Measurements from ENCODE around the gene ZKSCAN3.
A peak's percentile ranks its signal among the peaks of the same experiment; 100 is the strongest.

ZKSCAN3 gene

DNA sequence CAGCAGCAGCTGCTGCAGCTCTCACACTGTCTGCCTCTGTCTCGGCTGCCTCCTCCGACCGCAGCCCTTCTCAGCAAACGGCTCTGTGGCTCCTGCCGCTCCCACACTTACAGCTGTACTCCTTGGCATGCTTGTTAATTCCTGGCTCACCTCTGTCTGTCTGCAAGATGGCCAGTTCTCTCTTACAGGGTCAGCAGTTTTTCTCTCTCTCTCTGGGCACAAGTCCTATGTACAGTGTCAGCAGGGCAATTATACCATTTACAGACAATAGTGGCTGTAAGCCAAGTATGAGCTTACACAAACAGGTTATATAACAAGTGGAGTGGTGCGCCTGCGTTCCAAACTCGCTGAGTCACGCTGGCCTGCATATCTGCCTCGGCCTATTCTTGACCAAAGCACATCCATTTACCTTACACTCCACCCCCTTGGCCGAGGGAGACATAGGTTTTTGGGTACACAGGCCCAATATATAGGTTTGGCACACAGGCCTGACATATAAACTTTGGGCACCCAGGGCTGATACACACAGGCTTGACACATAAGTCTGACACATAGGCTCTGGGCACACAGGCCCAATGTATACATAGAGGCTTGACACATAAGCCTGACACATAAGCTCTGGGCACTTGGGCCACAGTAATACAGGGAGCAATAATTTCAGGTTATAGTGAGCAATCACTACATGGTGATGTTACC lies 4.4 kb downstream of the ZKSCAN3 start:
- no peak overlapping the region for H3K56ac ChIP-seq (ENCODE audit: low read length)
- WGBS (ENCODE audit: extremely low coverage, insufficient coverage, low lambda C conversion rate): no CpG with 5 or more reads among the region's 11 CpGs

DNA sequence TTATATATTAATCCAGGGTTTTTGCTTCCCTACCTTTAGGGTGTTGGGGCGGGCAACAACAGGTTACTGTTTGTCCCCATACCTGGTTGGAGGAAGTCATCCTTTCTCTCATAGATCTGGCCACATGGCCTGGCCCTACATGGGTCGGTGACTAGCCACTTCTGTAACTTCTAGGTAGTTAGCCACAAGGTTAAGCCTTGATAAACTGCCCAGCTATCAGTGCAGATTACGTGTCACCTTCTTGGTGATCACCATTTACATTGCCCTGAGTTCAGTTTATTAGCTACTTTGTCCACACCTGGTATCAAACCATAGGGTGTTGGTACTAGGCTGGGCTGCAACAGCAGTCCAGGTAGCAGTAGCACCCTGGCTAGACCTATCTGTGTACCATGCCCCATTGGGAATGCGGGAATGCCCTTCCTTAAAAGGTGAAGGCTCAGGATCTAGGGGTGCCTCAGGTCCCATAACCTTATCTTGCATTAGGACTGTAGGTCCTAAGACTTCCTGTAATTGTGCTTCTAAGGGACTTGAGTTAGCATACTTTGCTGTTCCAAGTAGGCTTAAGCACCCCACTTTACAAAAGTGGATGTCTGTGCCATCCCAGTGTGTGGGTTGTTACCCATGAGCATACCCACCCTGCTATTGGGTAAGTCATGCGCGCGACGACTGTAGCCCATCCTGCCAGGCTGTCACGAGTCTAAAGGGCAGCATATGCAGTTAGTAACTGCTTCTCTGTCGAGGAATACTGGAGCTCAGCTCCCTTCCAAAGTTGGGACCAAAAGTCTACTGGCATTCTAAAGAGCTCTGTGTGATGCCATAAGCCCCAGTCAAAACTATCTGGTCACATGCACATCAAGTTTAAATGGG lies 5.2 kb downstream of the ZKSCAN3 start:
- Histone ChIP-seq H3K4me3 (ENCODE audit: low read length) (no peak overlapping the region), H3K56ac (ENCODE audit: low read length) (no peak overlapping the region)

More for the DNA sequence above, 4.4 kb downstream of the ZKSCAN3 start:
- H3K4me1 ChIP-seq (ENCODE audit: control insufficient read depth, low read depth, low read length): peaks cover 4% of the 10 kb centered on the region
- H3K4me2 ChIP-seq (ENCODE audit: low read length): no peak overlapping the region
- DNase-seq: peak; percentile 17
- H3K23ac ChIP-seq (ENCODE audit: low read length): no peak overlapping the region
- no peaks in the 10 kb centered on the region for H3K27me3 ChIP-seq (ENCODE audit: insufficient read depth, low read length, poor library complexity)
- H3K4me3 ChIP-seq (ENCODE audit: low read length): no peak overlapping the region
- no peak overlapping the region for H2AK5ac ChIP-seq (ENCODE audit: low read length)
- H3K79me1 ChIP-seq (ENCODE audit: low read length): peaks cover 5% of the 10 kb centered on the region
- no peak overlapping the region for H4K5ac ChIP-seq (ENCODE audit: low read length)
- H2BK5ac ChIP-seq (ENCODE audit: low read length): no peak overlapping the region
- H2BK120ac ChIP-seq (ENCODE audit: low read depth, low read length): no peak overlapping the region
- H3K4ac ChIP-seq (ENCODE audit: low read depth, low read length): no peak overlapping the region
- no peaks in the 10 kb centered on the region for H3K36me3 ChIP-seq (ENCODE audit: control insufficient read depth, insufficient read depth, low read length)
- H2BK15ac ChIP-seq (replicated peaks; ENCODE audit: low read depth): no peak overlapping the region
- no peak overlapping the region for H3K18ac ChIP-seq (ENCODE audit: low read length)
- no peak overlapping the region for H4K8ac ChIP-seq (ENCODE audit: low read depth, low read length)
- peaks cover 12% of the 10 kb centered on the region for H3K79me2 ChIP-seq (ENCODE audit: control insufficient read depth, insufficient read depth, low read length)
- H3K27ac ChIP-seq (ENCODE audit: low read depth, low read length): no peak overlapping the region
- no peak overlapping the region for H3K9ac ChIP-seq (ENCODE audit: low read length)

DNA sequence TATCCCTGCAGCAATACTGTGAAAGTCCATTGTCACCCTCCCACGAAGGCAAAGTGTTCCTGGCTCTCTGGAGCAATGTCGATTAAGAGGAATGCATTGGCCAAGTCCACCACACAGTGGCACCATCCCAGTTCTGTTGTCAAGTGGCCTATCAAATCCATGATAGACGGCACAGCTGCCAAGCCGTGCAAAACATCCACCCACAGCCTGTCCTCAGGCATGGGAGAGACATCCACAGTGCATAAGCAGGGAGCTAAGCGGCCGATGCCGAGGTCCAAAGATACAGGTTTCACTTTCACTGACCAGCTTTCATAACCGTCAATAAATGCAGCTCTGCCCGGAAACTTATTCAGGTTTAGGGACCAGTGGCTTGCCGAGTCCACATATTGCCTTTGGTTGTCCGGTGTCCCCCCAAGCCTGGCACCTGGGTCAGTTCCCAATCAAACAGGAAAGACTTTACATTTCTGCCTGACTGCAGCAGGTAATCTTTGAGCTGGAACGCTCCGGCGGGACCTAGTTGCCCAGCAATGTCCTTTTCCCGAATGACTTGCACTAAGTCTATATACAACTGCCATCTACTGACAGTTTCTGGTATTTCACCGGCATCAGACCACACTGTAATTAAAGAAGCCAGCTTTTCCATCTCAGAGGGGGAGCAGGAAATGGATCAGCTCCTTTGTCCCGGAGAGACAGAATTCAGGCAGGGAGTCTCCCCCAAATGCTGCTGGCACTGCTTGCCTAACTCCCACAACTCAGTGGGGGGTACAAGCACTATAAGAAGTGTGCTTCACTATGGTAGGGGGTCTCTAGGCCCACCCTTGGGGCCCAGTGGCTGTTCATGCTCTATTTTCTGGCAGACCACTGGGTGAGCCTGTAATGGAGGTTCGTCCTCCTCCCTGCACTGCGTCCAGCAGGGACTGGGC lies 6.3 kb downstream of the ZKSCAN3 start:
- Histone ChIP-seq H3K79me1 (ENCODE audit: low read length) (peaks cover 4% of the 10 kb centered on the region), H3K27ac (ENCODE audit: low read depth, low read length) (no peak overlapping the region), H3K4me1 (ENCODE audit: control insufficient read depth, low read depth, low read length) (peaks cover 4% of the 10 kb centered on the region)

More for the DNA sequence above, 5.2 kb downstream of the ZKSCAN3 start:
- Histone ChIP-seq H3K9ac (ENCODE audit: low read length) (no peak overlapping the region), H3K27ac (ENCODE audit: low read depth, low read length) (no peak overlapping the region), H3K79me1 (ENCODE audit: low read length) (peaks cover 5% of the 10 kb centered on the region), H3K4me1 (ENCODE audit: control insufficient read depth, low read depth, low read length) (peaks cover 4% of the 10 kb centered on the region), H2BK5ac (ENCODE audit: low read length) (no peak overlapping the region), H3K36me3 (ENCODE audit: control insufficient read depth, insufficient read depth, low read length) (no peaks in the 10 kb centered on the region), H3K23ac (ENCODE audit: low read length) (no peak overlapping the region), H3K27me3 (ENCODE audit: insufficient read depth, low read length, poor library complexity) (no peaks in the 10 kb centered on the region), H4K8ac (ENCODE audit: low read depth, low read length) (no peak overlapping the region), H3K18ac (ENCODE audit: low read length) (no peak overlapping the region), H2AK5ac (ENCODE audit: low read length) (no peak overlapping the region), H2BK120ac (ENCODE audit: low read depth, low read length) (no peak overlapping the region), H3K4ac (ENCODE audit: low read depth, low read length) (no peak overlapping the region), H3K79me2 (ENCODE audit: control insufficient read depth, insufficient read depth, low read length) (peaks cover 12% of the 10 kb centered on the region), H3K4me2 (ENCODE audit: low read length) (no peak overlapping the region), H2BK15ac (replicated peaks; ENCODE audit: low read depth) (no peak overlapping the region), H4K5ac (ENCODE audit: low read length) (no peak overlapping the region)
- no CpG with 5 or more reads among the region's 10 CpGs for WGBS (ENCODE audit: extremely low coverage, insufficient coverage, low lambda C conversion rate)
- no peak for DNase-seq

DNA sequence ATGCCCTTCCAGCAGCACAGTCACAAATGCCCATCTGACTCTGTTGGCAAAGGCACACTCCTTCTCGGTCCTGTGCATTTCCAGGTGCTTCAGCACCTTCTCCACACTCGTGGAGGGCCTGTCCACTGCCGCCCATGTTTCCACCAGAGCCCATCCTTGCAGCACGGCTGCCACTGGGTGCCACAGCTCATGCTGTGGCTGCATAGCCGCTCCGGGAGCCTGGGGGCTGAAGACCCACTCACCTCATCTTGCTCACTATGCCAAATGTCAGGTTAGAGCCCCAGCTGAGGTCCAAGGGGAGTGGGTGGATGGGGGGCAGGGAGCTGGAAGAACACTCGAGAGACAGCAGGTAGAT lies 6.9 kb downstream of the ZKSCAN3 start:
- H3K9ac ChIP-seq (ENCODE audit: low read length): peak overlapping the region; percentile 10
- H3K36me3 ChIP-seq (ENCODE audit: control insufficient read depth, insufficient read depth, low read length): no peaks in the 10 kb centered on the region
- H3K79me2 ChIP-seq (ENCODE audit: control insufficient read depth, insufficient read depth, low read length): peaks cover 3% of the 10 kb centered on the region
- no peak overlapping the region for H2BK15ac ChIP-seq (replicated peaks; ENCODE audit: low read depth)
- H2AK5ac ChIP-seq (ENCODE audit: low read length): no peak overlapping the region
- H2BK120ac ChIP-seq (ENCODE audit: low read depth, low read length): no peak overlapping the region
- no peak for DNase-seq
- H3K27me3 ChIP-seq (ENCODE audit: insufficient read depth, low read length, poor library complexity): no peaks in the 10 kb centered on the region
- no peak overlapping the region for H3K27ac ChIP-seq (ENCODE audit: low read depth, low read length)
- peaks cover 4% of the 10 kb centered on the region for H3K4me1 ChIP-seq (ENCODE audit: control insufficient read depth, low read depth, low read length)
- no CpG with 5 or more reads among the region's 7 CpGs for WGBS (ENCODE audit: extremely low coverage, insufficient coverage, low lambda C conversion rate)
- peak overlapping the region; percentile 81 for H3K56ac ChIP-seq (ENCODE audit: low read length)
- H4K8ac ChIP-seq (ENCODE audit: low read depth, low read length): no peak overlapping the region
- no peak overlapping the region for H3K23ac ChIP-seq (ENCODE audit: low read length)
- H3K79me1 ChIP-seq (ENCODE audit: low read length): peaks cover 1% of the 10 kb centered on the region
- H3K4me2 ChIP-seq (ENCODE audit: low read length): no peak overlapping the region
- H3K4ac ChIP-seq (ENCODE audit: low read depth, low read length): peak overlapping the region; percentile 6
- no peak overlapping the region for H3K18ac ChIP-seq (ENCODE audit: low read length)
- H3K4me3 ChIP-seq (ENCODE audit: low read length): no peak overlapping the region
- peak overlapping the region; percentile 11 for H2BK5ac ChIP-seq (ENCODE audit: low read length)
- no peak overlapping the region for H4K5ac ChIP-seq (ENCODE audit: low read length)

More for the DNA sequence above, 6.3 kb downstream of the ZKSCAN3 start:
- Histone ChIP-seq H3K23ac (ENCODE audit: low read length) (no peak overlapping the region), H3K36me3 (ENCODE audit: control insufficient read depth, insufficient read depth, low read length) (no peaks in the 10 kb centered on the region), H3K79me2 (ENCODE audit: control insufficient read depth, insufficient read depth, low read length) (peaks cover 6% of the 10 kb centered on the region), H3K27me3 (ENCODE audit: insufficient read depth, low read length, poor library complexity) (no peaks in the 10 kb centered on the region), H3K56ac (ENCODE audit: low read length) (peak overlapping the region; percentile 81), H4K8ac (ENCODE audit: low read depth, low read length) (no peak overlapping the region), H4K5ac (ENCODE audit: low read length) (no peak overlapping the region), H3K4ac (ENCODE audit: low read depth, low read length) (peak overlapping the region; percentile 6), H3K4me2 (ENCODE audit: low read length) (peak overlapping the region; percentile 36), H2AK5ac (ENCODE audit: low read length) (no peak overlapping the region), H2BK5ac (ENCODE audit: low read length) (peak overlapping the region; percentile 11), H3K18ac (ENCODE audit: low read length) (no peak overlapping the region), H3K4me3 (ENCODE audit: low read length) (no peak overlapping the region), H2BK120ac (ENCODE audit: low read depth, low read length) (no peak overlapping the region), H3K9ac (ENCODE audit: low read length) (peak overlapping the region; percentile 28), H2BK15ac (replicated peaks; ENCODE audit: low read depth) (no peak overlapping the region)
- no CpG with 5 or more reads among the region's 19 CpGs for WGBS (ENCODE audit: extremely low coverage, insufficient coverage, low lambda C conversion rate)
- DNase-seq: peak; percentile 95

DNA sequence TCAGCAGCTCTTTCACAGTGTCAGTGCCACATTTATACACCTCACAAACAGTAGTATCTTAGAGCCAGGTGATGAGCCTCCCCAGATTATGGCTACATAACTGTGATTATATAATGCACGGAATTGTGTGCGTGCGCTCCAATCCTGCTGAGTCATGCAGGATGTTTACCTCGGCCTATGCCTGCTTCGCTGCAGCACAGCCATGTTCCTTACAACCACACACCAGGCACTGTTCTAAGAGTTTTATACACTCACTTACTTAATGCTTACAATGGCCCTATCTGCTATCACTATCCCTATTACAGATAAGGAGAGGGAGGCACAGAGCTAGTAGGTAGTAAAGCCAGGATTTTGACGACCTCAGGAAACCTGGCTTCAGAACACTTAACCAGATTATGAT lies 7.3 kb downstream of the ZKSCAN3 start:
- H3K9ac ChIP-seq (ENCODE audit: low read length): no peak overlapping the region
- H3K27me3 ChIP-seq (ENCODE audit: insufficient read depth, low read length, poor library complexity): no peaks in the 10 kb centered on the region
- H3K4me2 ChIP-seq (ENCODE audit: low read length): no peak overlapping the region
- no peak overlapping the region for H4K5ac ChIP-seq (ENCODE audit: low read length)
- peak; percentile 57 for DNase-seq
- no peak overlapping the region for H3K4me3 ChIP-seq (ENCODE audit: low read length)
- no peak overlapping the region for H2BK120ac ChIP-seq (ENCODE audit: low read depth, low read length)
- peaks cover 3% of the 10 kb centered on the region for H3K79me2 ChIP-seq (ENCODE audit: control insufficient read depth, insufficient read depth, low read length)
- no CpG with 5 or more reads among the region's 6 CpGs for WGBS (ENCODE audit: extremely low coverage, insufficient coverage, low lambda C conversion rate)
- no peak overlapping the region for H3K23ac ChIP-seq (ENCODE audit: low read length)
- no peak overlapping the region for H2BK5ac ChIP-seq (ENCODE audit: low read length)
- no peak overlapping the region for H2AK5ac ChIP-seq (ENCODE audit: low read length)
- H3K18ac ChIP-seq (ENCODE audit: low read length): no peak overlapping the region
- H3K36me3 ChIP-seq (ENCODE audit: control insufficient read depth, insufficient read depth, low read length): no peaks in the 10 kb centered on the region
- H4K8ac ChIP-seq (ENCODE audit: low read depth, low read length): no peak overlapping the region
- no peak overlapping the region for H3K56ac ChIP-seq (ENCODE audit: low read length)
- H3K4me1 ChIP-seq (ENCODE audit: control insufficient read depth, low read depth, low read length): peaks cover 4% of the 10 kb centered on the region
- H2BK15ac ChIP-seq (replicated peaks; ENCODE audit: low read depth): no peak overlapping the region
- H3K4ac ChIP-seq (ENCODE audit: low read depth, low read length): no peak overlapping the region
- H3K27ac ChIP-seq (ENCODE audit: low read depth, low read length): no peak overlapping the region
- peaks cover 1% of the 10 kb centered on the region for H3K79me1 ChIP-seq (ENCODE audit: low read length)
